Neural progenitor cell (in vitro differentiated cells): ENCODE data around the gene S100A3. TPM values are rescaled to one million over a fixed set of nuclear protein-coding genes. Genes with fewer than 3 reads are reported as not detected.

Experiments
- DNase-seq: peaks from one replicate; pipeline ENCODE4 v3.0.0-alpha.2; 2016; ENCODE audit warnings: low spot score
- H2AFZ ChIP-seq: fragments of 200-600 bp; sonication (generic); replicated peaks from 2 replicates; pipeline ENCODE4 v1.6.1; 2016; ENCODE audit warnings: antibody characterized with exemption
- H3F3A ChIP-seq: fragments of 200-600 bp; sonication (generic); 2 replicates; pipeline ENCODE4 v1.6.1; 2016; ENCODE audit warnings: antibody characterized with exemption, low read depth
- H3K27ac ChIP-seq: fragments of 200-600 bp; sonication (generic); 2 replicates; pipeline ENCODE4 v1.5.1; 2016; ENCODE audit warnings: mild to moderate bottlenecking
- H3K27me3 ChIP-seq: fragments of 200-600 bp; sonication (generic); 2 replicates; pipeline ENCODE4 v1.6.1; 2016; ENCODE audit warnings: mild to moderate bottlenecking, moderate library complexity
- H3K36me3 ChIP-seq: fragments of 200-600 bp; sonication (generic); 2 replicates; pipeline ENCODE4 v1.5.1; 2016
- H3K4me1 ChIP-seq: fragments of 200-600 bp; sonication (generic); 2 replicates; pipeline ENCODE4 v1.6.1; 2016; ENCODE audit warnings: mixed run types
- H3K4me2 ChIP-seq: fragments of 200-600 bp; sonication (generic); 2 replicates; pipeline ENCODE4 v1.6.1; 2016
- H3K4me3 ChIP-seq: fragments of 200-600 bp; sonication (generic); 2 replicates; pipeline ENCODE4 v1.5.1; 2016
- H3K79me2 ChIP-seq: fragments of 200-600 bp; sonication (generic); 2 replicates; pipeline ENCODE4 v1.6.1; 2016; ENCODE audit warnings: low read depth
- H3K9ac ChIP-seq: fragments of 200-600 bp; sonication (generic); 2 replicates; pipeline ENCODE4 v1.6.1; 2016
- H3K9me3 ChIP-seq: fragments of 200-600 bp; sonication (generic); 2 replicates; pipeline ENCODE4 v1.5.1; 2016; ENCODE audit warnings: low read depth
- H4K20me1 ChIP-seq: fragments of 200-600 bp; sonication (generic); 2 replicates; pipeline ENCODE4 v1.6.1; 2016; ENCODE audit warnings: low read depth
- H3K27ac Mint-ChIP-seq: 3 replicates; pipeline ENCODE4 v1.8.0; 2021; ENCODE audit warnings: mixed read lengths
- H3K27me3 Mint-ChIP-seq: 2 replicates; pipeline ENCODE4 v1.8.0; 2022; ENCODE audit warnings: low read depth, mild to moderate bottlenecking, inconsistent platforms, moderate library complexity, mixed read lengths; ENCODE audit not compliant: insufficient read depth
- H3K36me3 Mint-ChIP-seq: 3 replicates; pipeline ENCODE4 v1.8.0; 2021; ENCODE audit warnings: mixed read lengths
- H3K4me1 Mint-ChIP-seq: 3 replicates; pipeline ENCODE4 v1.8.0; 2021; ENCODE audit warnings: mixed read lengths
- H3K4me3 Mint-ChIP-seq: 3 replicates; pipeline ENCODE4 v1.8.0; 2021; ENCODE audit warnings: mild to moderate bottlenecking, moderate library complexity, mixed read lengths
- H3K9me3 Mint-ChIP-seq: 3 replicates; pipeline ENCODE4 v1.8.0; 2020; ENCODE audit warnings: mixed read lengths
- EZH2 ChIP-seq: fragments of 200-600 bp; sonication (generic); IDR thresholded peaks from 2 replicates; pipeline ENCODE4 v1.6.1; 2017; ENCODE audit warnings: antibody characterized with exemption, mild to moderate bottlenecking, moderate library complexity
- EZH2phosphoT487 ChIP-seq: fragments of 200-600 bp; sonication (generic); IDR thresholded peaks from 2 replicates; pipeline ENCODE4 v1.6.1; 2017; ENCODE audit warnings: antibody characterized with exemption
- total RNA-seq: library from RNA; depleted of rRNA; stranded (reverse); fragments of >200 nt; gene quantifications from 2 replicates; pipeline ENCODE4 v1.2.3, GENCODE V29; 2015; ENCODE audit warnings: low replicate concordance
- TF ChIP-seq, protein P1 (sequence below): fragments of 200-600 bp; sonication (generic); IDR thresholded peaks from 2 replicates; pipeline ENCODE4 v1.5.1; 2017; ENCODE audit warnings: antibody characterized with exemption, mild to moderate bottlenecking

The S100A3 gene
- total RNA-seq, 1 donor from 2014 or later = not detected

DNA sequence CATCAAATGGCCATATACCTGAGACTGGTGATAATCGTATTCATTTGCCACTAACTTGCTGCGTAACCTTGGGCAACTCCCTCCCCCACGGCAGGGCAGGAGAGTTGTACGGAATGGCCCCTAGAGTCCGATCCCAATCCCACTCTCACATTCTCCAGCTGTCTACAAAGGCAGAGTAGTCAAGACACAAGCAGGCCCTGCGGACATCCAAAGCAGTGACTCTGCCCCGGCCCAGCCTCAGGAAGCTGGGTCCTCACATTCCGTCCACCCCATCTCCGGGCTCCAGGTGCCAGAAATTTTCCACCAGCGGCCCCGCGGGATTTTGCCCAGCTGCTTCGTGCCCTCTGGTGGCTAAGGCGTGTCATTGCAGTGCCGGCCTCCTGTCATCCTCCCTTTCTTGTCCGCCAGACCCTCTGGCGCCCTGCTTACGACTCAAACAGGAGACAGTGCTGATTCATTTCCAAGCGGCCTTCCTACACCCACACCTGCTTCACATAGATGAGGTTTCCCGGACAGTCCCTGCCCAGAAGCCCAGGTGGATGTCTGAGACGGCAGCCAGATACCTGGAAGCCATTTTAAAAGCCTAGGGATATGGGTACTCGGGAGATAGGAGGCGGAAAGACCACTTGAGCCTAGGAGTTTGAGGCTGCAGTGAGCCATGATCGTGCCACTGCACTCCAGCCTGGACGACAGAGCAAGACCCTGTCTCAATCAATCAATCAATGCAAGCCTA lies 19.5 kb upstream of the S100A3 start:
- peak overlapping the region; percentile 46 for H3K4me3 Mint-ChIP-seq
- no peaks in the 10 kb centered on the region for H3K27me3 ChIP-seq
- no peaks in the 10 kb centered on the region for H3F3A ChIP-seq
- TF ChIP-seq EZH2phosphoT487 (no peak), EZH2 (peak; percentile 24)
- TF ChIP-seq, protein P1, sequence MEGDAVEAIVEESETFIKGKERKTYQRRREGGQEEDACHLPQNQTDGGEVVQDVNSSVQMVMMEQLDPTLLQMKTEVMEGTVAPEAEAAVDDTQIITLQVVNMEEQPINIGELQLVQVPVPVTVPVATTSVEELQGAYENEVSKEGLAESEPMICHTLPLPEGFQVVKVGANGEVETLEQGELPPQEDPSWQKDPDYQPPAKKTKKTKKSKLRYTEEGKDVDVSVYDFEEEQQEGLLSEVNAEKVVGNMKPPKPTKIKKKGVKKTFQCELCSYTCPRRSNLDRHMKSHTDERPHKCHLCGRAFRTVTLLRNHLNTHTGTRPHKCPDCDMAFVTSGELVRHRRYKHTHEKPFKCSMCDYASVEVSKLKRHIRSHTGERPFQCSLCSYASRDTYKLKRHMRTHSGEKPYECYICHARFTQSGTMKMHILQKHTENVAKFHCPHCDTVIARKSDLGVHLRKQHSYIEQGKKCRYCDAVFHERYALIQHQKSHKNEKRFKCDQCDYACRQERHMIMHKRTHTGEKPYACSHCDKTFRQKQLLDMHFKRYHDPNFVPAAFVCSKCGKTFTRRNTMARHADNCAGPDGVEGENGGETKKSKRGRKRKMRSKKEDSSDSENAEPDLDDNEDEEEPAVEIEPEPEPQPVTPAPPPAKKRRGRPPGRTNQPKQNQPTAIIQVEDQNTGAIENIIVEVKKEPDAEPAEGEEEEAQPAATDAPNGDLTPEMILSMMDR = peak; percentile 96
- peaks cover 17% of the 10 kb centered on the region for H3K4me1 ChIP-seq
- DNase-seq = peak; percentile 91
- H3K9me3 Mint-ChIP-seq = no peaks in the 10 kb centered on the region
- no peaks in the 10 kb centered on the region for H3K36me3 Mint-ChIP-seq
- H3K27ac Mint-ChIP-seq = no peak overlapping the region
- no peaks in the 10 kb centered on the region for H3K79me2 ChIP-seq
- H3K4me3 ChIP-seq = no peak overlapping the region
- H2AFZ ChIP-seq = peak overlapping the region; percentile 92
- H3K4me1 Mint-ChIP-seq = peaks cover 50% of the 10 kb centered on the region
- H3K36me3 ChIP-seq = no peaks in the 10 kb centered on the region
- no peaks in the 10 kb centered on the region for H4K20me1 ChIP-seq
- peaks cover 19% of the 10 kb centered on the region for H3K27me3 Mint-ChIP-seq
- no peaks in the 10 kb centered on the region for H3K9me3 ChIP-seq
- peak overlapping the region; percentile 21 for H3K4me2 ChIP-seq
- no peak overlapping the region for H3K9ac ChIP-seq
- no peak overlapping the region for H3K27ac ChIP-seq

DNA sequence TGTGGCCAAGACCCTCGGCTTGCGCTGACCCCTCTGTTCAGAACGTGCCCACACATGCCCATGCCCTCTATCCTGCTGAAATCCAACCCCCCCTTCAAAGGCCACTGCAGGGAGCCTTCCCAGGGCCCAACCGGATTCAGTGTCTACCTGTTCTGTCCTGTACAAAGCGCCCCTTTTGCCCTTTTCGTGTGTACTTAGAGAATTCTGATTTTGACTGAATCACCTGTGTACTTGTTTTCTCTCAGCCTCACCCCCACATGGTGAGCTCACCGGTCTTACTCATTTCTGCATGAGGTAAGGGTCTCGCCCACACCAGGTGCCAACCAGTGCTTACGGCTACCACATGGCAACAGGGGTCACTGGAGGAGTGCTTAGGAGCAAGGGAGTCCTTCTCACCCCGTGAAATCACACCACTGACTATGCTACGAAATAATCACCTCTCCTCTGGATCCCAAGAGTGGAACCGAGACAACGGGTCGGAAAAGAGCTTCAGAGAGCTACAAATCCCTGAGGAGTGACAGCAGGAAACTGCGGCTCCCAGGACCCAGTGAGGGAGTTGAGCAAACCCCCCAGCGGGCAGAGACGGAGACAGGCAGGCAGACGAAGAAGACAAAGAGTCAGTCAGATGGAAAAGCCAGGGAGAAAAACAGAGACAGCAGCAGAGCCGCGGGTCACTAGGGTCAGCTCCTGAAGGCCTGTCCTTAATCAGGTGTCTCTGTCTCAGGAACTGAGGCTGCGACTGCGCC lies 18.7 kb upstream of the S100A3 start:
- H3K27me3 ChIP-seq = no peaks in the 10 kb centered on the region
- H2AFZ ChIP-seq = peak overlapping the region; percentile 35
- peaks cover 17% of the 10 kb centered on the region for H3K4me1 ChIP-seq
- DNase-seq = peak; percentile 39
- H4K20me1 ChIP-seq = no peaks in the 10 kb centered on the region
- no peak overlapping the region for H3K27ac ChIP-seq
- Mint-ChIP-seq H3K4me1 (peaks cover 46% of the 10 kb centered on the region), H3K27ac (peak overlapping the region; percentile 64), H3K36me3 (no peaks in the 10 kb centered on the region), H3K9me3 (no peaks in the 10 kb centered on the region), H3K27me3 (peaks cover 20% of the 10 kb centered on the region), H3K4me3 (peak overlapping the region; percentile 57)
- no peaks in the 10 kb centered on the region for H3F3A ChIP-seq
- H3K9me3 ChIP-seq = no peaks in the 10 kb centered on the region
- peak overlapping the region; percentile 21 for H3K4me2 ChIP-seq
- TF ChIP-seq, protein P1 = no peak
- no peak for TF ChIP-seq EZH2
- TF ChIP-seq EZH2phosphoT487 = no peak
- no peak overlapping the region for H3K4me3 ChIP-seq
- H3K36me3 ChIP-seq = no peaks in the 10 kb centered on the region
- no peaks in the 10 kb centered on the region for H3K79me2 ChIP-seq
- H3K9ac ChIP-seq = no peak overlapping the region

DNA sequence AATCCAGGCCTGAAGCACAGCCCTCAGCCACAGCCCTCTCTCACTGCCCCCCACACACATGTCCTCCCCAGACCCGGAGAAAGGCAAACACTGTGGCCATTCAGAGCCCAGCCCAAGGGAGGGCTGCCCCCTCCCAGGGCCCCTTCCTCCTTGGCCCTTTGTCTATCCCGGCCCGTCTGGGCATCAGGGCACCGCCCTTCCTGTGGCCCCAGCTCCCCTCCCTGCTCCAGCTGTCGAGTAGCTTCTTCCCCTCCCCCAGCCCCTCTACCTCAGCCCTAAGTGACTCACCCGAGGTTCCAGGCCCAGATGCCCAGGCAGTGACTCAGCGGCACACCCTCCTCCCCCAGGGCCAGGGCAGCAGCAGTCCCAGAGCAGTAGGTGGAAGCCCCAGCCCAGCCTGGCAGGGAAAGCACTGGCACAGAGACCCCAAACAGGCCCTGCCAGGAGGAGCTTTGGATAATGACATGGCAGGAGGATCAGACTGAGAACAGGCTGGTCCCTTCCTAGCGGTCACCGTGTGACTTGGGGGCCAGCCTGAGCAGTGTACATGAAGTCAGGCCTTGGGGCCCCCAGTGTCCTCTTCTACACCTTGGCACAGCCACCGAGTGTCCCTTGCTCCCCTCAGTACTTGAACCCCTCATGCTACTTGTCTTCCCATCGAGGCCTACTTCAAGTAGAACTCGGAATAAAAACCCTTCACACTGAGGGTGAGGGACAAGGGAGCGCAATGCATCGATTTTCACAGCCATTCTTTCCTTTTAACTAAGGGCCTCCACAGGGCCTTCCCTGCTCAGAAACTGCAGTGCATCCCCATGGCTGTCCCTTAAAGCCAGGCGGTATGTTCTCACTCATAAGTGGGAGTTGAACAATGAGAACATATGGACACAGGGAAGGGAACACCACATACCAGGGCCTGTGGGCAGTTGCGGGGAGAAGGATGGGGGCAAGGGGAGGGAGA lies 17.6 kb upstream of the S100A3 start:
- H3K4me3 Mint-ChIP-seq = peak overlapping the region; percentile 52
- H3K4me1 Mint-ChIP-seq = peaks cover 43% of the 10 kb centered on the region
- no peaks in the 10 kb centered on the region for H3K36me3 Mint-ChIP-seq
- Histone ChIP-seq H3K9me3 (no peaks in the 10 kb centered on the region), H2AFZ (peak overlapping the region; percentile 23), H3F3A (no peaks in the 10 kb centered on the region), H4K20me1 (no peaks in the 10 kb centered on the region), H3K9ac (no peak overlapping the region), H3K36me3 (no peaks in the 10 kb centered on the region), H3K27ac (no peak overlapping the region), H3K4me2 (no peak overlapping the region), H3K4me1 (peaks cover 17% of the 10 kb centered on the region), H3K27me3 (no peaks in the 10 kb centered on the region), H3K79me2 (no peaks in the 10 kb centered on the region), H3K4me3 (no peak overlapping the region)
- peaks cover 20% of the 10 kb centered on the region for H3K27me3 Mint-ChIP-seq
- H3K9me3 Mint-ChIP-seq = no peaks in the 10 kb centered on the region
- DNase-seq = peak; percentile 56
- TF ChIP-seq EZH2phosphoT487 = no peak
- TF ChIP-seq EZH2 = no peak
- TF ChIP-seq, protein P1 = no peak
- H3K27ac Mint-ChIP-seq = peak overlapping the region; percentile 97
